ENCODE results near the gene PEBP1. TPM values are rescaled to one million over a fixed set of nuclear protein-coding genes. Genes with fewer than 3 reads are reported as not detected.

PEBP1 gene
- total and polyA plus RNA-seq, 12 donors = 273 to 552 (median 467) TPM

GRCh38 chr12:118103201-118103600 lies 32.7 kb upstream of the PEBP1 start:
- H3K36me3 ChIP-seq = no peaks in the 10 kb centered on the region
- DNase-seq (peak in 1 of 2 donors; percentile 14), ATAC-seq (peak in 7 of 8 donors; percentile 6 to 48 (median 14))
- H3K27ac ChIP-seq = peak overlapping the region; percentile 18 to 90 (median 80)
- peak overlapping the region; percentile 62 to 90 (median 83) for H3K4me3 ChIP-seq
- WGBS, 2 donors = 0% methylated on average over 32 of the region's 32 CpGs
- TF ChIP-seq, protein P1, sequence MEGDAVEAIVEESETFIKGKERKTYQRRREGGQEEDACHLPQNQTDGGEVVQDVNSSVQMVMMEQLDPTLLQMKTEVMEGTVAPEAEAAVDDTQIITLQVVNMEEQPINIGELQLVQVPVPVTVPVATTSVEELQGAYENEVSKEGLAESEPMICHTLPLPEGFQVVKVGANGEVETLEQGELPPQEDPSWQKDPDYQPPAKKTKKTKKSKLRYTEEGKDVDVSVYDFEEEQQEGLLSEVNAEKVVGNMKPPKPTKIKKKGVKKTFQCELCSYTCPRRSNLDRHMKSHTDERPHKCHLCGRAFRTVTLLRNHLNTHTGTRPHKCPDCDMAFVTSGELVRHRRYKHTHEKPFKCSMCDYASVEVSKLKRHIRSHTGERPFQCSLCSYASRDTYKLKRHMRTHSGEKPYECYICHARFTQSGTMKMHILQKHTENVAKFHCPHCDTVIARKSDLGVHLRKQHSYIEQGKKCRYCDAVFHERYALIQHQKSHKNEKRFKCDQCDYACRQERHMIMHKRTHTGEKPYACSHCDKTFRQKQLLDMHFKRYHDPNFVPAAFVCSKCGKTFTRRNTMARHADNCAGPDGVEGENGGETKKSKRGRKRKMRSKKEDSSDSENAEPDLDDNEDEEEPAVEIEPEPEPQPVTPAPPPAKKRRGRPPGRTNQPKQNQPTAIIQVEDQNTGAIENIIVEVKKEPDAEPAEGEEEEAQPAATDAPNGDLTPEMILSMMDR (IDR thresholded peaks at IDR 0.05) = no peak
- H3K27me3 ChIP-seq = peaks cover 0 to 8% (median 0%) of the 10 kb centered on the region in 7 donors
- intact Hi-C loops (cut with DNase I) = loop anchor here in 7 of 10 donors (5.0 kb wide), 2 partner anchors 36 to 41 kb away; partner anchors contain the start of gene WSB2 (in 6 of the 7)
- peaks cover 0 to 20% (median 14%) of the 10 kb centered on the region in 9 donors for H3K4me1 ChIP-seq
- no peaks in the 10 kb centered on the region for H3K9me3 ChIP-seq

GRCh38 chr12:118103601-118104382 lies 32.1 kb upstream of the PEBP1 start, which contains the start of gene VSIG10:
VSIG10 (minus strand) TSS chr12:118104011; CDS start chr12:118103671, 340 bp downstream.
- H3K36me3 ChIP-seq = no peaks in the 10 kb centered on the region
- H3K4me3 ChIP-seq = peak within 1 kb of the TSS; percentile 62 to 90 (median 83)
- TF ChIP-seq, protein P1 (IDR thresholded peaks at IDR 0.05) = peak in 1 of 9 donors; percentile 22
- 0% methylated on average over 66 to 75 of the region's 75 CpGs for WGBS, 2 donors
- H3K27ac ChIP-seq = peak within 1 kb of the TSS; percentile 18 to 90 (median 80)
- intact Hi-C loops (cut with DNase I) = loop anchor here in 7 of 10 donors (5.0 kb wide), 2 partner anchors 36 to 41 kb away; partner anchors contain the start of gene WSB2 (in 6 of the 7)
- H3K27me3 ChIP-seq = peaks cover 0 to 8% (median 0%) of the 10 kb centered on the region in 7 donors
- DNase-seq (peak; percentile 71 to 79), ATAC-seq (peak; percentile 93 to 97 (median 96))
- H3K4me1 ChIP-seq = peaks cover 0 to 20% (median 14%) of the 10 kb centered on the region in 9 donors
- no peaks in the 10 kb centered on the region for H3K9me3 ChIP-seq

DNA sequence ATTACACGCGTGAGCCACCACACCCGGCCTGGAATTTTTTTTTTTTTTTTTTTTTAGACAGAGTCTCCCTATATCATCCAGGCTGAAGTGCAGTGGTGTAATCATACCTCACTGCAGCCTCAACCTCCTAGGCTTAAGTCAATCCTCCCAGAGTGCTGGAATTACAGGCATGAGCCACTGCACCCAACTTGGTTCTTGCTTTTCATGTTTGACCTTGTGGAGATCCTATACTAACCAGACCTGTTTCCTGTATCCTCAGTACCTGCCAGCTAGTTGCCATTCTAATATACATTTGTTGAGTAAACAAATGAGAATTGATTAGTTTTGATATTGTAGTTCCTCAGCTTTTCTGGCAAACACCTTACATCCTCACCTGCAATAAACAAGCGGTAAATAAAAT lies 28.9 kb upstream of the PEBP1 start:
- H3K9me3 ChIP-seq = no peaks in the 10 kb centered on the region
- no peaks in the 10 kb centered on the region for H3K36me3 ChIP-seq
- no peak overlapping the region for H3K4me3 ChIP-seq
- DNase-seq = no peak
- ATAC-seq = no peak
- 71 to 83% methylated on average over 4 of the region's 4 CpGs for WGBS, 2 donors
- peaks cover 0 to 8% (median 0%) of the 10 kb centered on the region in 7 donors for H3K27me3 ChIP-seq
- intact Hi-C loops (cut with DNase I) = no loop called here
- H3K27ac ChIP-seq = no peak overlapping the region
- TF ChIP-seq, protein P1 (IDR thresholded peaks at IDR 0.05) = no peak
- peaks cover 0 to 20% (median 14%) of the 10 kb centered on the region in 9 donors for H3K4me1 ChIP-seq

- Histone ChIP-seq H3K27ac (no peak overlapping the region), H3K27me3 (peaks cover 0 to 8% (median 0%) of the 10 kb centered on the region in 7 donors), H3K36me3 (no peaks in the 10 kb centered on the region), H3K4me1 (peaks cover 0 to 15% (median 11%) of the 10 kb centered on the region in 9 donors), H3K9me3 (no peaks in the 10 kb centered on the region), H3K4me3 (no peak overlapping the region)
- intact Hi-C loops (cut with DNase I) = no loop called here
- no peak for ATAC-seq
- no peak for DNase-seq
- WGBS, 2 donors = 95% methylated on average over 8 of the region's 8 CpGs
- TF ChIP-seq, protein P1 (IDR thresholded peaks at IDR 0.05) = no peak
These were observed 28.2 kb upstream of the PEBP1 start for GRCh38 chr12:118107694-118108093.

Data from heart right ventricle (tissue), 16 donors.